ENCODE measurements around the gene QPRT.
"Not testable (repeated sequence)": the region's sequence is repeated elsewhere in the genome, so short reads cannot be mapped to it uniquely, and the experiment has no call there.

QPRT gene

GRCh38 chr16:29663016-29663806 lies 15.8 kb upstream of the QPRT start, which contains the start of gene SPN:
Gene SPN (plus strand): TSS chr16:29663247. CDS start chr16:29663729, 482 bp downstream.
- no peak for DNase-seq

- DNase-seq = no peak
Observed at GRCh38 chr16:29663807-29664090, 15.2 kb upstream of the QPRT start.

- DNase-seq = peak in 2 of 3 experiments; percentile 2 to 33
Observed at GRCh38 chr16:29664091-29664921, 14.7 kb upstream of the QPRT start.

DNA sequence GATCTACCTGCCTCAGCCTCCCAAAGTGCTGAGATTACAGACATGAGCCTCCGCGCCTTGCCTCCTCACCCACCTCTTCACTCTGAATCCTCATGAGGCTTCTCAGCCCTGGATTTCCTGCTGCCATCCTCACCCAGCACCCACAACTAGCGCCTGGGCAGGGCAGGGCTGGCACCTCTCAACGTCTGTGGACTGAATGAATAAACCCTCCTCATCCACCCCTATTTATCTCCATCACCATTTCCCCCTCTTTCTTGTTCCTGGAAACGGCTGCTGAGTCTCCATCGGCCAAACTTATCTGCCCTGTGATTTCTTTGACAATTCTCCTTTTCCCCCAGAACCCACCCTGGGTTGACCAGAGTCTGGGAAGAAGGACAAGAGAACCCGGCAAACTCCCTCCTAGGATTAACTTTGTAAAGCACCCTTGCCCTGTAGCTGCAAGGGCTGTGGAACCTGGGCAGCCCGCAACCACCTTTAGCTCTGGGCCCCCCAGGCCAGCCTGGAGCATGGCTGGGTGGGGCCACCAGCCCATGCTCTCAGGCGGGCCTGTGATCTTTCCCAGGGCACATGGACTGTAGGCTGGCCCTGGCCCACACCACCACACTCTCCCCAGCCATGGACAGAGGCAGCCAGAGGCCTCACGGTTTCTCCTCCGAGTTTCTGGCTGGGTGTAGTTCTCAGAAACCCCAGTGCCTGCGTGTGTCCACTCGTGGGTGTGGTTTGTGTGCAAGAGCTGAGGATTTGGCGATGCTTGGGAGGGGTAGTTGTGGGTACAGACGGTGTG lies 13.5 kb upstream of the QPRT start:
- no peak for DNase-seq

DNA sequence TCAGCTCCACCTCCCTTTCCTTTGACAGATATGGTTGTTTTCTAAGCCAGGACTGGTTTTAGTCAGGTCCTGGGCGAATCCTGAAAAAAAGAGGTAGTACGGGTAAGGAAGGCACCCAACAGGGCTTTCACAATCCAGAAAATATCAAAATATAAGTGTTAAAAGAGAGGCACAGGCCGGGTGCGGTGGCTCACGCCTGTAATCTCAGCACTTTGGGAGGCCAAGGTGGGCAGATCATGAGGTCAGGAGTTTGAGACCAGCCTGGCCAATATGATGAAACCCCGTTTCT lies 11.7 kb upstream of the QPRT start:
- DNase-seq = not testable (repeated sequence)

GRCh38 chr16:29667755-29668154 lies 11.2 kb upstream of the QPRT start:
- DNase-seq = no peak

GRCh38 chr16:29668267-29668666 lies 10.7 kb upstream of the QPRT start:
- DNase-seq = no peak

DNA sequence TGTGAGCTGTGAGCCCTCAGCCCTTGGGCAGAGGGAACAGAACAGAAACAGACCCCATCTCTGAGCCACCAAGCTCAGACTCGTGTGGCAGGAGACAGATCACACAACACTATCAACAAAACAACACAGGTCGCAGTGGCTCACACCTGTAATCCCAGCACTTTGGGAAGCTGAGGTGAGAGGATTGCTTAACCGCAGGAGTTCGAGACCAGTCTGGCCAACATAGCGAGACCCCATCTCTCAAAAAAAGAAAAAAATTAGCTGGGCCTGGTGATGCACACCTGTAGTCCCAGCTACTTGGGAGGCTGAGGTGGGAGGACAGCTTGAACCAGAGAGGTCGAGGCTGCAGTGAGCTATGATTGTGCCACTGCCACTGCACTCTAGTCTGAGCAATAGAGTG lies 5.5 kb upstream of the QPRT start:
- DNase-seq = no peak

- no peak for DNase-seq
Observed at GRCh38 chr16:29674188-29674587, 4.8 kb upstream of the QPRT start.

DNA sequence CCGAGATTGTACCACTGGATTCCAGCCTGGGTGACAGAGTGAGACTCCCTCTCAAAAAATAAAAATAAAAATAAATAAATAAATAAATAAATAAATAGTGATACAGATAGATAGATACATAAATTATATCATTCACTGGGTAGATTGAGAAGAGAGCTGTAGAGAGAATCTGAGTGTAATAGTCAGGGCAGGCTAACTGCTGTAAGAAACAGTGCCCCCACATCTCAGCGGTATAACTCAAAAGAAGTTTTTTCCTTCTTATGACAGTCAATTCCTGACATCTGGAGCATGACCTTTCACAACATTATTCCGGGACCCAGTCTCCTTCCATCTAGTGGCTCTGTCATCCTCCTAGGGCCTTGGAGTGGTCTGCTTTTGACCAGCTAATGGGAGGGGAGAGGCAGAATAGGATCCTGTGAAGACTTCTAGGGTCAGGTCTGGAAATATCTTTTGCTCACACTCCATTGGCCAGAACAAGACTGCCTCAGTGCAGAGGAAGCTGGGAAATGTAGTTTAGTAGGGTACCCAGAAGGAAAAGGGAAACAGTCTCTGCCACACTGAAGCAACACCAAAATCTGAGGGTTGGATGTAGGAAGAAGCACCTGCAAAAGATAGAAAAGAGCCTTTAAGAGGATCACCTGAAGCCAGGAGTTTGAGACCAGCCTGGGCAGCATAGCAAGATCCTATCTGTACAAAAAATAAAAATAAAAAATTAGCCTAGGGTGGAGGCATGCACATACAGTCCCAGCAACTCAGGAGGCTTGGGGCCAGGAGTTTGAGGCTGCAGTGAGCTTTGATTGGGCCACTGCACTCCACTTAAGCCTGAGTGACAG lies 3.0 kb upstream of the QPRT start:
- peak in 1 of 3 experiments; percentile 5 for DNase-seq

DNA sequence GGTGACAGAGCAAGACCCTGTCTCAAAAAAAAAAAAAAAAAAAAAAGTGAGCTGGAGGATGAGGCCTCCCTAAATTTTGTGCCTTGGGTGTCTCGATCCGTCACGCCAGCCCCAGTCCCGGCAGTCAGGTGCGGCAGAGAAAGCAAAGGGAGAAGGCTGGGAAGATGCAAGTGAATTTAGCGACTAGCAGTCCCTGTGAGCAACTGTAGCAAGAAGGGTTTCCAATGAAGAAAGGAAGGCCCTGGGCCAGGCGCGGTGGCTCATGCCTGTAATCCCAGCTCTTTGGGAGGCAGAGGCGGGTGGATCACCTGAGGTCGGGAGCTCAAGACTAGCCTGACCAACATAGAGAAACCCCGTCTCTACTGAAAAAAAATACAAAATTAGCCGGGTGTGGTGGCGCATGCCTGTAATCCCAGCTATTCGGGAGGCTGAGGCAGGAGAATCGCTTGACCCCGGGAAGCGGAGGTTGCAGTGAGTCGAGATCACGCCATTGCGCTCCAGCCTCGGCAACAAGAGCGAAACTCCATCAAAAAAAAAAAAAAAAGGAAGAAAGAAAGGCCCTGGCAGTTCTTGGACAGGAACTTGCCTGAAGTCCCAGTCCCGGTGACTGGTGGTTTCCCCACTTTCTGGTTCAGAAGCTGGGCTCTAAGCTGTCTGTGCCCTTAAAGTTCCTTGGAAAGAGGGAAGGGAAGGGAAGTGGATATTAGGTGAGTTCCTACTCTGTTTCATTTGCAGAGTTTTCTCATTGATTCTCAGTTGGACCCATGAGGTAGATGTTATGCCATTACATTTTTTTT lies 1.8 kb upstream of the QPRT start:
- no peak for DNase-seq

- DNase-seq = no peak
Observed at GRCh38 chr16:29680180-29680598, 1.2 kb downstream of the QPRT start.

DNA sequence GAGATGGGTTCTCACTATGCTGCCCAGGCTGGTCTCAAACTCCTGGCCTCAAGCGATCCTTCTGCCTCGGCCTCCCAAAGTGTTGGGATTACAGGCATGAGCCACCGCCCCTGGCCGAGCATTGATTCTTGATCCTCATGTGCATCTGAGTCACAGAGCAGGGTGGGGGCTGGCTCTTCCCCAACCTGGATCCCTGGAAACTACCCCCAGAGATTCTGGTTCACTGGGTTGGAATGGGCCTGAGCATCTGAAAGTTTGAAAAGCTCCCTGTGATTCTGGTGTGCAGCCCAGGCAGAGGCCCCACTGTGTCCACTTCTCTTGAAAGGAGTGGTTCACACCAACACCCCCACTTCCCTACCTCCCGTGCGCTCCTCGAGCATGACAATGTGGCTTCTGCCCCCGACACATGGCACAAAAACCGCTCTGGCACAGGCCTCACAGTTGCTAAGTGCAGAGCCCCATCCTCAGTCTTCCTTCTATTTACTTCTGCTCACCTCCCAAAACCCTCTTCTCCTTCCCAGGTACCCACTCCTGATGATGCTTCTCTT lies 4.6 kb downstream of the QPRT start:
- DNase-seq = no peak

DNA sequence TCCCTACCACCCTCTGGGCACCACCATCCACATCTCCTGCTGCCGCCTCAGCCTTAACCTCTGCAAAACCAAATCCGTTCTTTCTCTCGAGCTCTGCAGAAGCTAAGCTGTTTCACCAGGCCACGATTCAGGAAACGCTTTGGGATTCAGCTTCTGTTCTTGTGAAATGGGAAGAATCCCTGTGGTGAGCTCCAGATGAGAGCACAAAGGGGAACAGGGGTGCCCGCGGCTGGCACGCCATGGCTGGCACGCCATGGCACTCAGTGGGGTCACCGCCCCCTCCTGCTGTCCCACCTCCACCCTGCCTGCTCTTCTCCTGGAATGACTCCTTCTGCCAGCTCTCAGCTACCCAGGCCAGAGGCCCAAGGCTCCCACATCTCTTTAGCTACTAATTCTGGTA lies 5.7 kb downstream of the QPRT start:
- DNase-seq = no peak

DNA sequence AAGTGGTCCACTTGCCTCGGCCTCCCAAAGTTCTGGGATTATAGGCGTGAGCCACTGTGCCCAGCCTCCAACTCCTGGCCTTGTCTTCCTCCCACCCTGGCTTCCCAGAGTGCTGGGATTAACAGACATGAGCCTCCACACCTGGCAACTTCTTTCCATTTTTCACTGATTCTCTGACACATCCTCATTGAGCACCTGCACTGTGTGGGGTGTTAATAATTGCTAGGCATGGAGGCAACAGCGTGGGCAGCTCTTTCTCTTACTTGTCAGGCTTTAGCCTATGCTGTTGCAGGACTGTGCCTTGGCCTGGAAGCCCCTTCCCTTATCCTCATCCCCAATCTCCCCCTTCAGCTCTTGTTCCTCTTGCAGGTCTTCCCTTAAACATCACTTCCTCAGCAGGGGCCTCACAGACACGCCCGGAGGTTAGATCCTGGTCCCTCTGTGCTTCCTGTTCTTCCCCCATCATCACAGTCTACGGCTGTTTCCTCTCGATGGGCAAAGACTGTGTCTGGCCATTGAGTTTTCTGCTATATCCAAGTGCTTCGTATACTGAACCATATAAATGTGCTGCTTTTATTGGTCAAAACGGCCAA lies 7.9 kb downstream of the QPRT start:
- DNase-seq = no peak

DNA sequence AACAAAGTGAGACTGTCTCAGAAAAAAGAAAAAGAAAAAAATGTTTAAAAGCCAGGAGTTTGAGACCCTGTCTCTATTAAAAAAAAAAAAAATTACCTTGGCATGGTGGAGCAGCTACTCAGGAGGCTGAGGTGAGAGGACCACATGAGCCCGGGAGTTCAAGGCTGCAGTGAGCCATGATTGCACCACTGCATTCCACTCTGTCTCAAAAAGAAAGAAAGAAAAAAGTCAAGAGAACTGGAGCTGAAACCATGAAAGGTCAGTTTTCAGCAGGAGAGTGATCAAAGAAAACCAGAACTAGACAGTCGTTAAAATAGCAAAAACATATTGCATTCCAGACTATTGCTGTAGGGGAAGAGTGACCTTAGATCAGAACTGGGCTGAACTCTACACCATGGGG lies 8.8 kb downstream of the QPRT start:
- no peak for DNase-seq

GRCh38 chr16:29688172-29688571 lies 9.2 kb downstream of the QPRT start:
- DNase-seq = no peak

- not testable (repeated sequence) for DNase-seq
Observed at GRCh38 chr16:29689490-29690351, 10.7 kb downstream of the QPRT start.

- not testable (repeated sequence) for DNase-seq
Observed at GRCh38 chr16:29692606-29693005, 13.6 kb downstream of the QPRT start.
